GM23338 (cell line): Measurements from ENCODE around the gene MTA2. TPM values are rescaled to one million over a fixed set of nuclear protein-coding genes. Genes with fewer than 3 reads are reported as not detected.

Experiments
- ATAC-seq: fragments of 200-7000 bp; cut with Tn5 transposase; 3 replicates; pipeline ENCODE4 v1.9.1; 2020
- DNase-seq: peaks from one replicate; pipeline ENCODE4 v3.0.0-alpha.2; 2015; ENCODE audit warnings: low spot score
- H2AFZ ChIP-seq: fragments of 200-600 bp; sonication (generic); 2 replicates; pipeline ENCODE4 v1.8.0; 2016; ENCODE audit warnings: antibody characterized with exemption, mild to moderate bottlenecking, moderate library complexity
- H3F3A ChIP-seq: fragments of 200-600 bp; sonication (generic); replicated peaks from 2 replicates; pipeline ENCODE4 v1.8.0; 2017; ENCODE audit warnings: antibody characterized with exemption, mixed run types, low read depth
- H3K27ac ChIP-seq: fragments of 200-600 bp; sonication (generic); 2 replicates; pipeline ENCODE4 v1.6.1; 2016; ENCODE audit warnings: low read depth
- H3K27me3 ChIP-seq: fragments of 200-600 bp; sonication (generic); 2 replicates; pipeline ENCODE4 v1.8.0; 2016; ENCODE audit warnings: mild to moderate bottlenecking, mixed run types, moderate library complexity; ENCODE audit not compliant: insufficient read depth
- H3K36me3 ChIP-seq: fragments of 200-600 bp; sonication (generic); 2 replicates; pipeline ENCODE4 v1.8.0; 2016; ENCODE audit warnings: mild to moderate bottlenecking; ENCODE audit not compliant: insufficient read depth
- H3K4me1 ChIP-seq: fragments of 200-600 bp; sonication (generic); 2 replicates; pipeline ENCODE4 v1.8.0; 2016; ENCODE audit warnings: mild to moderate bottlenecking, moderate library complexity; ENCODE audit not compliant: insufficient read depth
- H3K4me2 ChIP-seq: fragments of 200-600 bp; sonication (generic); 2 replicates; pipeline ENCODE4 v1.7.1; 2017; ENCODE audit warnings: mixed run types
- H3K4me3 ChIP-seq: fragments of 200-600 bp; sonication (generic); 2 replicates; pipeline ENCODE4 v1.6.1; 2016; ENCODE audit warnings: mixed run types
- H3K79me2 ChIP-seq: fragments of 200-600 bp; sonication (generic); replicated peaks from 2 replicates; pipeline ENCODE4 v1.8.0; 2017; ENCODE audit warnings: mild to moderate bottlenecking; ENCODE audit not compliant: insufficient read depth
- H3K9me2 ChIP-seq: fragments of 200-600 bp; sonication (generic); 2 replicates; pipeline ENCODE4 v1.8.0; 2017; ENCODE audit not compliant: insufficient read depth
- H4K20me1 ChIP-seq: fragments of 200-600 bp; sonication (generic); replicated peaks from 2 replicates; pipeline ENCODE4 v1.8.0; 2017; ENCODE audit warnings: mild to moderate bottlenecking; ENCODE audit not compliant: insufficient read depth
- H3K27ac Mint-ChIP-seq: 2 replicates; pipeline ENCODE4 v1.8.0; 2020; ENCODE audit warnings: inconsistent platforms, mild to moderate bottlenecking, moderate library complexity, mixed read lengths
- H3K27me3 Mint-ChIP-seq: 3 replicates; pipeline ENCODE4 v1.8.0; 2022; ENCODE audit warnings: low read depth, mild to moderate bottlenecking, moderate library complexity, mixed read lengths, inconsistent platforms; ENCODE audit not compliant: insufficient read depth, poor library complexity
- H3K36me3 Mint-ChIP-seq: 3 replicates; pipeline ENCODE4 v1.8.0; 2021; ENCODE audit warnings: low read depth, mild to moderate bottlenecking, inconsistent platforms, moderate library complexity, mixed read lengths
- H3K4me1 Mint-ChIP-seq: 3 replicates; pipeline ENCODE4 v1.8.0; 2020; ENCODE audit warnings: mild to moderate bottlenecking, inconsistent platforms, mixed read lengths
- H3K4me3 Mint-ChIP-seq: 3 replicates; pipeline ENCODE4 v1.8.0; 2021; ENCODE audit warnings: moderate library complexity, mild to moderate bottlenecking, inconsistent platforms, mixed read lengths
- H3K9me3 Mint-ChIP-seq: 3 replicates; pipeline ENCODE4 v1.8.0; 2020; ENCODE audit warnings: moderate library complexity, mild to moderate bottlenecking, inconsistent platforms, mixed read lengths
- POLR2AphosphoS5 ChIP-seq: IDR thresholded peaks from 2 replicates; pipeline ENCODE4 v1.6.1; 2016; ENCODE audit warnings: antibody characterized with exemption, low read depth
- ZNF331 ChIP-seq: fragments of 250-450 bp; sonication (Bioruptor Pico); IDR thresholded peaks from 2 replicates; pipeline ENCODE4 v1.5.0; 2020; ENCODE audit warnings: low read depth, mild to moderate bottlenecking, moderate library complexity
- polyA plus RNA-seq: library from polyadenylated mRNA; unstranded; fragments of >200 nt; fragmentation: Nextera tagmentation; extraction: Ambion mirVana; gene quantifications from 2 replicates; pipeline ENCODE4 v1.2.1, GENCODE V29; 2016
- total RNA-seq: library from RNA; depleted of rRNA; stranded (reverse); fragments of >200 nt; shearing (Covaris generic); gene quantifications from 2 replicates; pipeline ENCODE4 v1.2.3, GENCODE V29; 2014
- TF ChIP-seq, protein P1 (sequence below): fragments of 250-450 bp; sonication (Bioruptor Pico); IDR thresholded peaks from 2 replicates; pipeline ENCODE4 v1.5.0; 2020; ENCODE audit warnings: mild to moderate bottlenecking, moderate library complexity
- TF ChIP-seq, protein P2 (sequence below): IDR thresholded peaks from 2 replicates; pipeline ENCODE4 v1.6.1; 2016; ENCODE audit warnings: antibody characterized with exemption

The MTA2 gene
- total and polyA plus RNA-seq, 2 experiments from 2014 or later = 22.9 to 102 TPM

DNA sequence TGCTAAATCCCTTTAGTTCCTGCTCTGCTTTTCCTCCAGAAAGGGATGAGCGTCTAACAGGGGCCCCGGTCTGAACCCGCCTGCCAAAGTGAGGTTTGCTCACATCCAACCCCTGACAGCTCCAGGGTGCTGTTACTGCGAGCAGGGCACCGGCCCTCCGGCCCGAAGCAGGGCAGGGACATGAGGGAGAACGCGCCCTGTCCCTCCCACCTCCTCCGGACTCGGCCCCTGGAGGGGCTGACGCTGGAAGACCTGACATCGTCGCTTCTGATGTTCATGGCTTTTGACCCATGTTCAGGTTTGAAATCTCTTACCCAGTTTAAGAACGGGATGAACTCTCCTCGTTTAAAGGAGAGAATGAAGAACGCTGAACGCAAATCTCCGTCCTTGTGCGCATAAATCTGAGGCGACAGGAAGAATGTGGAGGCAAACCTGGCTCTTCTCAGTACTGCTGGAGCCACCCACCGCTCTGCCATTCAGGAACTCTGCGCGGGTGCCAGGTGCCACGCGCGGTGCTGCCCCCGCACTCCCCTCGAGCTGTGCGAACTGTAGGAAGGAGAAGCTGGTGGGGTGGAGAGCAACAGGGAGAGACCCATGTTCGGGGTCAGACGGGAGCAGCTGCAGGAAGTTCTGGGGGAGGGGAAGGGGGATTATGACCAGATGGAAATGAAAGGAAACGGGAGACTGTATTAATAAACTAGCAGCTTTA, 27.1 kb downstream of the MTA2 start:
- Histone ChIP-seq H3K4me2 (peak overlapping the region; percentile 100), H3K9me2 (no peaks in the 10 kb centered on the region), H3K27ac (peak overlapping the region; percentile 35; the same call in 1 of the 2 replicates), H4K20me1 (peaks cover 34% of the 10 kb centered on the region), H3K79me2 (peaks cover 41% of the 10 kb centered on the region), H3K4me3 (peak overlapping the region; percentile 65), H2AFZ (peak overlapping the region; percentile 23), H3K27me3 (no peaks in the 10 kb centered on the region), H3K36me3 (peaks cover 32% of the 10 kb centered on the region), H3F3A (peaks cover 45% of the 10 kb centered on the region), H3K4me1 (peaks cover 24% of the 10 kb centered on the region)
- Mint-ChIP-seq H3K27ac (peak overlapping the region; percentile 97), H3K4me1 (peaks cover 33% of the 10 kb centered on the region), H3K27me3 (peaks cover 16% of the 10 kb centered on the region), H3K36me3 (peaks cover 70% of the 10 kb centered on the region), H3K9me3 (no peaks in the 10 kb centered on the region), H3K4me3 (peak overlapping the region; percentile 99)
- ATAC-seq (peak; percentile 34), DNase-seq (peak; percentile 50)
- TF ChIP-seq, protein P1, sequence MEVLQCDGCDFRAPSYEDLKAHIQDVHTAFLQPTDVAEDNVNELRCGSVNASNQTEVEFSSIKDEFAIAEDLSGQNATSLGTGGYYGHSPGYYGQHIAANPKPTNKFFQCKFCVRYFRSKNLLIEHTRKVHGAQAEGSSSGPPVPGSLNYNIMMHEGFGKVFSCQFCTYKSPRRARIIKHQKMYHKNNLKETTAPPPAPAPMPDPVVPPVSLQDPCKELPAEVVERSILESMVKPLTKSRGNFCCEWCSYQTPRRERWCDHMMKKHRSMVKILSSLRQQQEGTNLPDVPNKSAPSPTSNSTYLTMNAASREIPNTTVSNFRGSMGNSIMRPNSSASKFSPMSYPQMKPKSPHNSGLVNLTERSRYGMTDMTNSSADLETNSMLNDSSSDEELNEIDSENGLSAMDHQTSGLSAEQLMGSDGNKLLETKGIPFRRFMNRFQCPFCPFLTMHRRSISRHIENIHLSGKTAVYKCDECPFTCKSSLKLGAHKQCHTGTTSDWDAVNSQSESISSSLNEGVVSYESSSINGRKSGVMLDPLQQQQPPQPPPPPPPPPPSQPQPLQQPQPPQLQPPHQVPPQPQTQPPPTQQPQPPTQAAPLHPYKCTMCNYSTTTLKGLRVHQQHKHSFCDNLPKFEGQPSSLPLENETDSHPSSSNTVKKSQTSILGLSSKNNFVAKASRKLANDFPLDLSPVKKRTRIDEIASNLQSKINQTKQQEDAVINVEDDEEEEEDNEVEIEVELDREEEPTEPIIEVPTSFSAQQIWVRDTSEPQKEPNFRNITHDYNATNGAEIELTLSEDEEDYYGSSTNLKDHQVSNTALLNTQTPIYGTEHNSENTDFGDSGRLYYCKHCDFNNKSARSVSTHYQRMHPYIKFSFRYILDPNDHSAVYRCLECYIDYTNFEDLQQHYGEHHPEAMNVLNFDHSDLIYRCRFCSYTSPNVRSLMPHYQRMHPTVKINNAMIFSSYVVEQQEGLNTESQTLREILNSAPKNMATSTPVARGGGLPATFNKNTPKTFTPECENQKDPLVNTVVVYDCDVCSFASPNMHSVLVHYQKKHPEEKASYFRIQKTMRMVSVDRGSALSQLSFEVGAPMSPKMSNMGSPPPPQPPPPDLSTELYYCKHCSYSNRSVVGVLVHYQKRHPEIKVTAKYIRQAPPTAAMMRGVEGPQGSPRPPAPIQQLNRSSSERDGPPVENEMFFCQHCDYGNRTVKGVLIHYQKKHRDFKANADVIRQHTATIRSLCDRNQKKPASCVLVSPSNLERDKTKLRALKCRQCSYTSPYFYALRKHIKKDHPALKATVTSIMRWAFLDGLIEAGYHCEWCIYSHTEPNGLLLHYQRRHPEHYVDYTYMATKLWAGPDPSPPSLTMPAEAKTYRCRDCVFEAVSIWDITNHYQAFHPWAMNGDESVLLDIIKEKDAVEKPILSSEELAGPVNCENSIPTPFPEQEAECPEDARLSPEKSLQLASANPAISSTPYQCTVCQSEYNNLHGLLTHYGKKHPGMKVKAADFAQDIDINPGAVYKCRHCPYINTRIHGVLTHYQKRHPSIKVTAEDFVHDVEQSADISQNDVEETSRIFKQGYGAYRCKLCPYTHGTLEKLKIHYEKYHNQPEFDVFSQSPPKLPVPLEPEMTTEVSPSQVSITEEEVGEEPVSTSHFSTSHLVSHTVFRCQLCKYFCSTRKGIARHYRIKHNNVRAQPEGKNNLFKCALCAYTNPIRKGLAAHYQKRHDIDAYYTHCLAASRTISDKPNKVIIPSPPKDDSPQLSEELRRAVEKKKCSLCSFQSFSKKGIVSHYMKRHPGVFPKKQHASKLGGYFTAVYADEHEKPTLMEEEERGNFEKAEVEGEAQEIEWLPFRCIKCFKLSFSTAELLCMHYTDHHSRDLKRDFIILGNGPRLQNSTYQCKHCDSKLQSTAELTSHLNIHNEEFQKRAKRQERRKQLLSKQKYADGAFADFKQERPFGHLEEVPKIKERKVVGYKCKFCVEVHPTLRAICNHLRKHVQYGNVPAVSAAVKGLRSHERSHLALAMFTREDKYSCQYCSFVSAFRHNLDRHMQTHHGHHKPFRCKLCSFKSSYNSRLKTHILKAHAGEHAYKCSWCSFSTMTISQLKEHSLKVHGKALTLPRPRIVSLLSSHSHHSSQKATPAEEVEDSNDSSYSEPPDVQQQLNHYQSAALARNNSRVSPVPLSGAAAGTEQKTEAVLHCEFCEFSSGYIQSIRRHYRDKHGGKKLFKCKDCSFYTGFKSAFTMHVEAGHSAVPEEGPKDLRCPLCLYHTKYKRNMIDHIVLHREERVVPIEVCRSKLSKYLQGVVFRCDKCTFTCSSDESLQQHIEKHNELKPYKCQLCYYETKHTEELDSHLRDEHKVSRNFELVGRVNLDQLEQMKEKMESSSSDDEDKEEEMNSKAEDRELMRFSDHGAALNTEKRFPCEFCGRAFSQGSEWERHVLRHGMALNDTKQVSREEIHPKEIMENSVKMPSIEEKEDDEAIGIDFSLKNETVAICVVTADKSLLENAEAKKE = no peak
- peak; percentile 8; the same call in 1 of the 2 replicates for TF ChIP-seq POLR2AphosphoS5

DNA sequence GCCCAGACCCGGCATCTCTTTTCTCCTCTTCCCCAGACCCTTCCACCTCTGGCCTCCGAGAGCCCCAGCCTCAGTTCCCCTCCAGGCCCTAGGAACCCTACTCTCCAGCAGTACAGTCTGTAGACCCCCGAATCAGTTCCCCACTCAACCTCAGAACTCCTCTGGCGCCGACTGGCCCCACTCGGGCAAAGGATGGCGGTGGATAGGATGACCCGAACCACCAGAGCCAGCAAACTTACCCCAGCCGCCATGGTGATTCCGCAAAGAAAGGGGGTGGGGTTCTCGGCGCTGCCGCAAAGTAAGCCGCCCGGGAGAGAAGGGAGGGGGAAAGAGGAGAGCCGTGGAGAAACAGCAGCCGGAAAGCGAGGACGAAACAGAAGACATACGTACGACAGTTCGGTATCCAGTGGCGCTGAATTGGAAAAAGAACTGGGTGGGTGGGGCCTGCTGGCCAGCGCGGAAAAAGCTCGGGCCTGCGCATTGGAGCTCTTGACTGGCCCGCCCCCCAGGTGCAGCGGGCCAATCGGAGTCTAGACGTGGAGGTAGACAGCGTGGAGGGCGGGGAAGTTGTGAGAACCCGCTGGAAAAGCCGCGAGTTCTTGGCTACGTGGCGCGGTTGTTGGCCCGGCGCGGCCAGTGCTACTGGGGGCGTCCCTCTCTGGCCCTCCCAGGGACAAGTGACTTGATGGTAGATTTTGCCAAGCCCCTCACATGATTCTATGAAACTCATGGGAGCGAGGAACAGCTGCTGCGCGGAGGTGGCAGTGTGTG, 27.9 kb downstream of the MTA2 start, which contains the start of gene EEF1G:
Gene EEF1G, minus strand, starts transcription at position 300 of the 771 bp plus-strand sequence. Its CDS starts 49 bp downstream, at position 251.
- H3K36me3 ChIP-seq = peaks cover 39% of the 10 kb centered on the region
- peak; percentile 100 for DNase-seq
- H3K79me2 ChIP-seq = peaks cover 48% of the 10 kb centered on the region
- peak within 1 kb of the TSS; percentile 35 for H3K27ac ChIP-seq
- H3F3A ChIP-seq = peaks cover 52% of the 10 kb centered on the region
- H3K4me1 ChIP-seq = peaks cover 24% of the 10 kb centered on the region
- H3K9me3 Mint-ChIP-seq = no peaks in the 10 kb centered on the region
- peak within 1 kb of the TSS; percentile 23 for H2AFZ ChIP-seq
- no peaks in the 10 kb centered on the region for H3K9me2 ChIP-seq
- peak; percentile 90 for TF ChIP-seq POLR2AphosphoS5
- TF ChIP-seq, protein P2, sequence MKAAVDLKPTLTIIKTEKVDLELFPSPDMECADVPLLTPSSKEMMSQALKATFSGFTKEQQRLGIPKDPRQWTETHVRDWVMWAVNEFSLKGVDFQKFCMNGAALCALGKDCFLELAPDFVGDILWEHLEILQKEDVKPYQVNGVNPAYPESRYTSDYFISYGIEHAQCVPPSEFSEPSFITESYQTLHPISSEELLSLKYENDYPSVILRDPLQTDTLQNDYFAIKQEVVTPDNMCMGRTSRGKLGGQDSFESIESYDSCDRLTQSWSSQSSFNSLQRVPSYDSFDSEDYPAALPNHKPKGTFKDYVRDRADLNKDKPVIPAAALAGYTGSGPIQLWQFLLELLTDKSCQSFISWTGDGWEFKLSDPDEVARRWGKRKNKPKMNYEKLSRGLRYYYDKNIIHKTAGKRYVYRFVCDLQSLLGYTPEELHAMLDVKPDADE = 0 out of 2 replicates have a peak, but pooled peaks have one; percentile 41
- no peak for TF ChIP-seq ZNF331
- H3K27me3 Mint-ChIP-seq = peaks cover 18% of the 10 kb centered on the region
- H3K27me3 ChIP-seq = no peaks in the 10 kb centered on the region
- peaks cover 42% of the 10 kb centered on the region for H4K20me1 ChIP-seq
- peak; percentile 93 for ATAC-seq
- H3K36me3 Mint-ChIP-seq = peaks cover 76% of the 10 kb centered on the region
- peak within 1 kb of the TSS; percentile 79 for H3K4me3 ChIP-seq
- peak within 1 kb of the TSS; percentile 100 for H3K4me2 ChIP-seq
- H3K4me3 Mint-ChIP-seq = peak within 1 kb of the TSS; percentile 99
- H3K27ac Mint-ChIP-seq = peak within 1 kb of the TSS; percentile 99
- H3K4me1 Mint-ChIP-seq = peaks cover 33% of the 10 kb centered on the region
